Ectodermal cell (in vitro differentiated cells): ENCODE data around the gene ARHGAP1.

Source experiments
- H3K27ac ChIP-seq: 2 replicates; pipeline ENCODE4 v1.7.0; 2013; ENCODE audit warnings: mild to moderate bottlenecking, low read depth, low read length; ENCODE audit not compliant: insufficient read depth, poor library complexity, severe bottlenecking
- H3K27me3 ChIP-seq: 2 replicates; pipeline ENCODE4 v1.7.0; 2013; ENCODE audit warnings: mild to moderate bottlenecking, low read length; ENCODE audit not compliant: insufficient read depth, control insufficient read depth, poor library complexity, severe bottlenecking
- H3K36me3 ChIP-seq: one replicate; pipeline ENCODE4 v1.7.0; 2013; ENCODE audit warnings: low read length; ENCODE audit not compliant: control insufficient read depth, insufficient read depth
- H3K4me1 ChIP-seq: one replicate; pipeline ENCODE4 v1.7.0; 2013; ENCODE audit warnings: low read length; ENCODE audit not compliant: control insufficient read depth, insufficient read depth
- H3K4me3 ChIP-seq: 2 replicates; pipeline ENCODE4 v1.7.0; 2013; ENCODE audit warnings: low read depth, low read length, control low read depth; ENCODE audit not compliant: insufficient read depth
- H3K9me3 ChIP-seq: 2 replicates; pipeline ENCODE4 v1.7.0; 2013; ENCODE audit warnings: mild to moderate bottlenecking, low read length, moderate library complexity; ENCODE audit not compliant: control insufficient read depth
- WGBS, 2 experiments: methylation state at CpG; one replicate each; pipeline ENCODE4 v1.1.7; 2013; ENCODE audit warnings: missing lambda C conversion rate in 2 of 2; 5-methylcytosine and 5-hydroxymethylcytosine counted together

Gene ARHGAP1

DNA sequence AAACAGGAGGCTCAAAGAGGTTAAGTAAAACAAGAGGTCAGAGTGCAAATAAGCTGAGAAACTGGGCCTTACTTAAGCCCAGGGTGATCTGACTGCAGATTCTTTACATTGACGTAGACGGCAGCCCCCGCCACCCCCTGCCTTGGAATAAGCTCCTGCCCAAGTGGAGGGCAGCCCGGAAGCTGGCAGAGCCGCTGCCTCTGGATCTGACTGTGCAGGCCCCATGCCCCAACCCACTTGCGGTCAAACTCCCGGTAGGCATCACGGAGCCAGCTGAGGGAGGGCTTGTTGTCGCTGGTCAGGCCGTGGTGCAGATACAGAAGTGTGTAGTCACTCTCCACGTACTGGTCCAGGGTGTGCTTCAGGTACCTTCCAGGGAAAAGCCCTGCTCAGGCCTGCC, 18.6 kb downstream of the ARHGAP1 start:
- H3K4me1 ChIP-seq, result no peaks in the 10 kb centered on the region
- no peaks in the 10 kb centered on the region for H3K36me3 ChIP-seq
- no peaks in the 10 kb centered on the region for H3K9me3 ChIP-seq
- no peak overlapping the region for H3K4me3 ChIP-seq
- H3K27ac ChIP-seq, result no peak overlapping the region
- H3K27me3 ChIP-seq, result no peaks in the 10 kb centered on the region
- 94% methylated on average over 11 of the region's 11 CpGs for WGBS, 2 experiments

GRCh38 chr11:46680815-46681214, 19.6 kb downstream of the ARHGAP1 start:
- Histone ChIP-seq H3K9me3 (no peaks in the 10 kb centered on the region), H3K36me3 (no peaks in the 10 kb centered on the region), H3K4me3 (no peak overlapping the region), H3K27ac (no peak overlapping the region), H3K27me3 (no peaks in the 10 kb centered on the region), H3K4me1 (no peaks in the 10 kb centered on the region)
- WGBS, 2 experiments, result 95% methylated on average over 22 of the region's 22 CpGs

DNA sequence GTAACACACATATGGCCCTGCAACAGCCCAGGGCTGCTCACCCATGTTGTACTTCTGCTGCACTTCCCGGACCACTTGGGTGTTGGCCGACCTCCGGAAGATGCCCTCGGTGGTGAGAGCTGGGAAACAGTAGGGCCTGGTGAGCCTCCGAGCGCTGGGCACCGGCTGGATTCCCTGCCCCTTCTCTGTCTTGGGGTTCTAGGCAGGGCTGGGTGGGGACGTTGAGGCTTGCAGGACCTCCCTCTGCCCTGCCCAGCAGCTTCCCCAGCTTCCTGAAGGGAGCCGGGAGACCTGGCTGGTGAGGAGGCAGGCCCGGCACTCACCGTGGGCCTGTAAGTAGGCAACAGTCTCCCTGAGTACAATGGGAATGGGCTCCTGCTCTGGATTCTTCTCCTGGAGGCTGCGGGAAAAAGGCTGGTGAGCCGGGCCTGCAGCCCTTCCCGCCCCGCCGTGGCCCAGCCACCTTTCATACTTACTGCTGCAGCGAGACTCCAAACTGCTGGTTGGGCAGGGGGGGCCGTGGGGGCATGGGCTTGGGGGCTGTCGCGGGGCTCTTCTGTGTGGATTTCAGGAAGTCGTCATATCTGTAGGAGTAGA, 20.2 kb downstream of the ARHGAP1 start:
- WGBS, 2 experiments, result 93 to 95% methylated on average over 21 of the region's 21 CpGs
- no peaks in the 10 kb centered on the region for H3K36me3 ChIP-seq
- H3K27me3 ChIP-seq, result no peaks in the 10 kb centered on the region
- H3K9me3 ChIP-seq, result no peaks in the 10 kb centered on the region
- H3K27ac ChIP-seq, result no peak overlapping the region
- H3K4me1 ChIP-seq, result peaks cover 2% of the 10 kb centered on the region
- no peak overlapping the region for H3K4me3 ChIP-seq

DNA sequence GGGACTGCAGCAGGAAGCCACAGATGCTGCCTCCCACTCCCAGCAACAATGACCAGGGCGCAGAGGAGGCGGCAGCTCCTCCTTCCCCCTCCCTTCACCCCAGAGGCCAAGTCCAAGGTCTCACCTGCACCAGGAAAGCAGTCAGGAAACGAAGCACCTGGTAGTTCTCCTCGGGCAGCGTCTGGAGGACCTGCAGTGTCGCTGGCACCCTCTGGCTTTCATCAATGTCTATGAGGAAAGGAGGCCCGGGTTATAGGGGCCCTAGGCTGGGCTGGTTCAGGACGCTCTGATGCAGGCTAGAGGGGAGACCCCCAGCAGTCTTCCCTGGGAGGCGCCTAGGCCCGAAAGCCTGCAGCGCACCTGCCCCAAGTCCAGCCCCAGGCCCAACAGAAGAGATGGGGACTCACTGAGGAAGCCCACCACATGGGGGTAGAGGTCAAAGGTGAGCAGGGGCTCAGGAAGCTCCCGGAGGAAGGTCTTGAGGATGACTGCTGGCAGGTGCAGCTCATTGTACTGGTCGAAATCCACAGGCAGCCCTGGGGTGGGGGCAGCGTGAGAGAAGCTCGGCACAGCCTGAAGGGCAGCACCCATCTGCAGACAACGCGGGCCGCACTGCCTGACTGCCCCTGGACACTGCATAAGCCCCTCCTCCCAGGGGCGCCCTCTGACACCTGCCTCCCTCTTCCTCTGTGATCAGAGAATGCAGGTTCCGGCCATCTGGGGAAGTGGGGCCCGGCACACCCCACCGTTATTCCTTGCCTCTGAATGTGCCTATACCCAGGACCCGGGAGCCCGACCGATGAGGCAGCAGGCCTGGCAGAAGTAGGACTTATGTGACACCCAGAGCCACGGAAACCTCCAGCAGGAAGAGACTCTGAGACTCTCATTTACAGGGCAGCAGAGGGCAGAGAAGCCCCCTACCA, 20.9 kb downstream of the ARHGAP1 start:
- Histone ChIP-seq H3K4me3 (no peak overlapping the region), H3K27ac (no peak overlapping the region), H3K4me1 (peaks cover 9% of the 10 kb centered on the region), H3K36me3 (no peaks in the 10 kb centered on the region), H3K27me3 (no peaks in the 10 kb centered on the region), H3K9me3 (no peaks in the 10 kb centered on the region)
- WGBS, 2 experiments, result 94% methylated on average over 26 of the region's 26 CpGs

DNA sequence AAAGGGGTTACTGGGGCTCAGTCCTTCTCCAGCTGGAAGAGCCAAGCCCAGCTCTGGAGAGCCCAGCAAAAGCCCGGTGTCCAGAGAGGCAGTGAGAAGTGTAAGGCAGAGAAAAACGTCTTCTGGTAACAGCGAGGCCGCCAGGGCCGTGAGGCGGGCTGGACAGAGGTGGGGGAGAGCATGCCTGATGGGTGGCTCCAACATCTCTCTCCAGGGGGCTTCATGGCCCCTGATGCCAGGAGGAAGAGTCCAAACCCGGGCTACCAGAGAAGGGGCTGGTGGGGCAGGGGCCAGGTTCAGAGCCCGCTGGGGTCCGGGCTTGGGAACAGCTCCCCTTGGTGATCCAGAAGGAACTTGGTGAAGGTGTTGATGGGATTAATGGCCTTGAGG, 21.7 kb downstream of the ARHGAP1 start:
- H3K9me3 ChIP-seq, result no peaks in the 10 kb centered on the region
- WGBS, 2 experiments, result 93 to 94% methylated on average over 9 of the region's 9 CpGs
- no peak overlapping the region for H3K27ac ChIP-seq
- H3K4me3 ChIP-seq, result no peak overlapping the region
- no peaks in the 10 kb centered on the region for H3K27me3 ChIP-seq
- H3K4me1 ChIP-seq, result peaks cover 11% of the 10 kb centered on the region
- no peaks in the 10 kb centered on the region for H3K36me3 ChIP-seq

- Histone ChIP-seq H3K9me3 (no peaks in the 10 kb centered on the region), H3K27me3 (no peaks in the 10 kb centered on the region), H3K4me1 (peaks cover 11% of the 10 kb centered on the region), H3K36me3 (peaks cover 3% of the 10 kb centered on the region), H3K27ac (no peak overlapping the region), H3K4me3 (no peak overlapping the region)
- 91% methylated on average over 10 of the region's 10 CpGs for WGBS, 2 experiments
Observed at GRCh38 chr11:46677991-46678740, 22.3 kb downstream of the ARHGAP1 start.

- WGBS, 2 experiments, result 84 to 86% methylated on average over 8 of the region's 8 CpGs
- no peaks in the 10 kb centered on the region for H3K9me3 ChIP-seq
- H3K4me3 ChIP-seq, result no peak overlapping the region
- H3K27ac ChIP-seq, result no peak overlapping the region
- H3K4me1 ChIP-seq, result peaks cover 11% of the 10 kb centered on the region
- H3K27me3 ChIP-seq, result no peaks in the 10 kb centered on the region
- H3K36me3 ChIP-seq, result peaks cover 8% of the 10 kb centered on the region
Observed at GRCh38 chr11:46677169-46677568, 23.2 kb downstream of the ARHGAP1 start.

DNA sequence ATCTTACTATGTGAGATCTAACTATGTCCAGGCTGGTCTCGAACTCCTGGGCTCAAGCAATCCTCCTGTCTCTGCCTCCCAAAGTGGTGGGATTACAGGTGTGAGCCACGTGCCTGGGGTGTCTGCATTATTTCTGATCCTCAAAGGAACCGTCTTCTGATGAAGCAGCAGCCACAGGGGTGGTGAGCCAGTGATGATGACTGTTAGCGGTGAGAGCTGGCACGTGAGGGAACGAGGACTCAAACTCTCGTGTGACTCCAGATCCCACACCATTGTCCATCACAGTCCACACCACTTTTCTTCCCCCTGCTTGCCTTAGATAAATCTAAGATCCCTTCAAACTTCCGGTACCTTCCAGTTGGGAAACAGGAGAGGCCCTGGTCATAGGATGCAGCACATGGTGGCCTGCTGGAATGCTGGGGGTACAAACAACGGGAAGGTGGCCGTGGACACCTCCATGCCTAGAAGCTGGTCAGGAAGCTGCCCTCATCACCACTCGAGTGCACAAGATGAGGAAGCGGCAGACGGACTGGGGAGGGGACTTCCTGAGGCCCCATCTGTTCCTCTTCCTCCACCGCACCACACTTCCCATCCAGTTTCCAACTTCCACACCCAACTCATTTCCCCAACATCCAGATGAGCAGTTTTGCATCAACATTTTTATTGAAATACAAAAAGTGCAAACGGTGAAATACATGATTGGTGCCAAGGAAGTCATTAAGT, 23.8 kb downstream of the ARHGAP1 start:
- H3K36me3 ChIP-seq, result peaks cover 8% of the 10 kb centered on the region
- no peak overlapping the region for H3K4me3 ChIP-seq
- no peaks in the 10 kb centered on the region for H3K9me3 ChIP-seq
- 94 to 96% methylated on average over 15 of the region's 15 CpGs for WGBS, 2 experiments
- no peak overlapping the region for H3K27ac ChIP-seq
- no peaks in the 10 kb centered on the region for H3K27me3 ChIP-seq
- H3K4me1 ChIP-seq, result peaks cover 11% of the 10 kb centered on the region

DNA sequence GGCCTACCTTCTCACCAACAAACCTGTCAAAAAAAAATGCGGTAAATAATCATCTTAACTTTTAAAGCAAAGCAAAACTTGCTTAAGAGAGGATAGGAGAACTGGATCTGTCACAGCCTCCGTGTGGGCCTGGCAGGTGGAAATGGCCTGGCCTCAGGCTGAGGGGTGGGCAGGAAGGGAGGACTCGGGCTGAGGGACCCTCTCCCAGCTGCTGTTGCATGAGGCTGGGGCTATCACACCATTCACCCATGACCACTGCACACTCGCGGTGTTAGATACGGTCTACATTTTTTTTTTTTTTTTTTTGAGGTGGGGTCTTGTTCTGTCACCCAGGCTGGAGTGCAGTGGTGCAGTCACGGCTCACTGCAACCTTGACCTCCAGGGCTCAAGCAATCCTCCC, 24.5 kb downstream of the ARHGAP1 start:
- no peaks in the 10 kb centered on the region for H3K27me3 ChIP-seq
- no peak overlapping the region for H3K27ac ChIP-seq
- WGBS, 2 experiments, result 93% methylated on average over 7 of the region's 7 CpGs
- no peaks in the 10 kb centered on the region for H3K9me3 ChIP-seq
- H3K4me1 ChIP-seq, result peaks cover 11% of the 10 kb centered on the region
- H3K4me3 ChIP-seq, result no peak overlapping the region
- peaks cover 8% of the 10 kb centered on the region for H3K36me3 ChIP-seq
